ENCODE results near the gene PPIC.
A peak's percentile ranks its signal among the peaks of the same experiment; 100 is the strongest.

Gene PPIC

GRCh38 chr5:123046222-123046621, 9.7 kb upstream of the PPIC start:
- Histone ChIP-seq H3K36me3 (ENCODE audit: control insufficient read depth, insufficient read depth, low read length) (no peaks in the 10 kb centered on the region), H3K9ac (ENCODE audit: low read depth, low read length) (no peak overlapping the region), H3K4me1 (ENCODE audit: control insufficient read depth, insufficient read depth, low read length) (no peaks in the 10 kb centered on the region), H3K4me3 (ENCODE audit: low read depth, low read length) (no peak overlapping the region), H3K9me3 (ENCODE audit: control insufficient read depth, insufficient read depth, low read length) (no peaks in the 10 kb centered on the region), H3K27me3 (ENCODE audit: control insufficient read depth, insufficient read depth, low read length) (no peaks in the 10 kb centered on the region)

- Histone ChIP-seq H3K36me3 (ENCODE audit: control insufficient read depth, insufficient read depth, low read length) (no peaks in the 10 kb centered on the region), H3K9ac (ENCODE audit: low read depth, low read length) (no peak overlapping the region), H3K4me1 (ENCODE audit: control insufficient read depth, insufficient read depth, low read length) (no peaks in the 10 kb centered on the region), H3K27me3 (ENCODE audit: control insufficient read depth, insufficient read depth, low read length) (no peaks in the 10 kb centered on the region), H3K4me3 (ENCODE audit: low read depth, low read length) (no peak overlapping the region), H3K9me3 (ENCODE audit: control insufficient read depth, insufficient read depth, low read length) (no peaks in the 10 kb centered on the region)
Observed at GRCh38 chr5:123044926-123045617, 8.5 kb upstream of the PPIC start.

- no peak overlapping the region for H3K9ac ChIP-seq (ENCODE audit: low read depth, low read length)
- peaks cover 8% of the 10 kb centered on the region for H3K4me1 ChIP-seq (ENCODE audit: control insufficient read depth, insufficient read depth, low read length)
- no peaks in the 10 kb centered on the region for H3K9me3 ChIP-seq (ENCODE audit: control insufficient read depth, insufficient read depth, low read length)
- no peak overlapping the region for H3K4me3 ChIP-seq (ENCODE audit: low read depth, low read length)
- H3K36me3 ChIP-seq (ENCODE audit: control insufficient read depth, insufficient read depth, low read length): no peaks in the 10 kb centered on the region
- H3K27me3 ChIP-seq (ENCODE audit: control insufficient read depth, insufficient read depth, low read length): peaks cover 25% of the 10 kb centered on the region
Observed at GRCh38 chr5:123039673-123040072, 3.1 kb upstream of the PPIC start.

- H3K9me3 ChIP-seq (ENCODE audit: control insufficient read depth, insufficient read depth, low read length): no peaks in the 10 kb centered on the region
- peak overlapping the region; percentile 62 for H3K4me3 ChIP-seq (ENCODE audit: low read depth, low read length)
- H3K36me3 ChIP-seq (ENCODE audit: control insufficient read depth, insufficient read depth, low read length): no peaks in the 10 kb centered on the region
- H3K9ac ChIP-seq (ENCODE audit: low read depth, low read length): peak overlapping the region; percentile 51
- H3K4me1 ChIP-seq (ENCODE audit: control insufficient read depth, insufficient read depth, low read length): peaks cover 8% of the 10 kb centered on the region
- peaks cover 37% of the 10 kb centered on the region for H3K27me3 ChIP-seq (ENCODE audit: control insufficient read depth, insufficient read depth, low read length)
Observed at GRCh38 chr5:123037104-123037418, 536 bp upstream of the PPIC start.

GRCh38 chr5:123035918-123036390, 571 bp downstream of the PPIC start:
- Histone ChIP-seq H3K9ac (ENCODE audit: low read depth, low read length) (no peak overlapping the region), H3K27me3 (ENCODE audit: control insufficient read depth, insufficient read depth, low read length) (peaks cover 37% of the 10 kb centered on the region), H3K36me3 (ENCODE audit: control insufficient read depth, insufficient read depth, low read length) (no peaks in the 10 kb centered on the region), H3K4me3 (ENCODE audit: low read depth, low read length) (peak overlapping the region; percentile 62), H3K4me1 (ENCODE audit: control insufficient read depth, insufficient read depth, low read length) (peaks cover 15% of the 10 kb centered on the region), H3K9me3 (ENCODE audit: control insufficient read depth, insufficient read depth, low read length) (no peaks in the 10 kb centered on the region)

- H3K36me3 ChIP-seq (ENCODE audit: control insufficient read depth, insufficient read depth, low read length): no peaks in the 10 kb centered on the region
- no peak overlapping the region for H3K9ac ChIP-seq (ENCODE audit: low read depth, low read length)
- H3K27me3 ChIP-seq (ENCODE audit: control insufficient read depth, insufficient read depth, low read length): peaks cover 37% of the 10 kb centered on the region
- H3K4me3 ChIP-seq (ENCODE audit: low read depth, low read length): peak overlapping the region; percentile 62
- no peaks in the 10 kb centered on the region for H3K9me3 ChIP-seq (ENCODE audit: control insufficient read depth, insufficient read depth, low read length)
- peaks cover 15% of the 10 kb centered on the region for H3K4me1 ChIP-seq (ENCODE audit: control insufficient read depth, insufficient read depth, low read length)
Observed at GRCh38 chr5:123035360-123035917, 1.1 kb downstream of the PPIC start.

GRCh38 chr5:123033157-123033671, 3.3 kb downstream of the PPIC start:
- peaks cover 15% of the 10 kb centered on the region for H3K4me1 ChIP-seq (ENCODE audit: control insufficient read depth, insufficient read depth, low read length)
- H3K4me3 ChIP-seq (ENCODE audit: low read depth, low read length): no peak overlapping the region
- H3K9me3 ChIP-seq (ENCODE audit: control insufficient read depth, insufficient read depth, low read length): no peaks in the 10 kb centered on the region
- H3K36me3 ChIP-seq (ENCODE audit: control insufficient read depth, insufficient read depth, low read length): no peaks in the 10 kb centered on the region
- H3K9ac ChIP-seq (ENCODE audit: low read depth, low read length): no peak overlapping the region
- H3K27me3 ChIP-seq (ENCODE audit: control insufficient read depth, insufficient read depth, low read length): peaks cover 24% of the 10 kb centered on the region

GRCh38 chr5:123028222-123028621, 8.3 kb downstream of the PPIC start:
- Histone ChIP-seq H3K9me3 (ENCODE audit: control insufficient read depth, insufficient read depth, low read length) (no peaks in the 10 kb centered on the region), H3K4me3 (ENCODE audit: low read depth, low read length) (no peak overlapping the region), H3K36me3 (ENCODE audit: control insufficient read depth, insufficient read depth, low read length) (no peaks in the 10 kb centered on the region), H3K27me3 (ENCODE audit: control insufficient read depth, insufficient read depth, low read length) (no peaks in the 10 kb centered on the region), H3K4me1 (ENCODE audit: control insufficient read depth, insufficient read depth, low read length) (peaks cover 6% of the 10 kb centered on the region), H3K9ac (ENCODE audit: low read depth, low read length) (no peak overlapping the region)

GRCh38 chr5:123014689-123015088, 21.8 kb downstream of the PPIC start:
- no peaks in the 10 kb centered on the region for H3K36me3 ChIP-seq (ENCODE audit: control insufficient read depth, insufficient read depth, low read length)
- H3K4me3 ChIP-seq (ENCODE audit: low read depth, low read length): no peak overlapping the region
- H3K27me3 ChIP-seq (ENCODE audit: control insufficient read depth, insufficient read depth, low read length): no peaks in the 10 kb centered on the region
- no peaks in the 10 kb centered on the region for H3K9me3 ChIP-seq (ENCODE audit: control insufficient read depth, insufficient read depth, low read length)
- no peak overlapping the region for H3K9ac ChIP-seq (ENCODE audit: low read depth, low read length)
- H3K4me1 ChIP-seq (ENCODE audit: control insufficient read depth, insufficient read depth, low read length): no peaks in the 10 kb centered on the region

GRCh38 chr5:123012321-123012720, 24.2 kb downstream of the PPIC start:
- H3K27me3 ChIP-seq (ENCODE audit: control insufficient read depth, insufficient read depth, low read length): no peaks in the 10 kb centered on the region
- H3K9me3 ChIP-seq (ENCODE audit: control insufficient read depth, insufficient read depth, low read length): no peaks in the 10 kb centered on the region
- no peak overlapping the region for H3K9ac ChIP-seq (ENCODE audit: low read depth, low read length)
- H3K4me3 ChIP-seq (ENCODE audit: low read depth, low read length): no peak overlapping the region
- no peaks in the 10 kb centered on the region for H3K4me1 ChIP-seq (ENCODE audit: control insufficient read depth, insufficient read depth, low read length)
- no peaks in the 10 kb centered on the region for H3K36me3 ChIP-seq (ENCODE audit: control insufficient read depth, insufficient read depth, low read length)

- H3K36me3 ChIP-seq (ENCODE audit: control insufficient read depth, insufficient read depth, low read length): no peaks in the 10 kb centered on the region
- H3K4me1 ChIP-seq (ENCODE audit: control insufficient read depth, insufficient read depth, low read length): no peaks in the 10 kb centered on the region
- H3K4me3 ChIP-seq (ENCODE audit: low read depth, low read length): no peak overlapping the region
- no peaks in the 10 kb centered on the region for H3K27me3 ChIP-seq (ENCODE audit: control insufficient read depth, insufficient read depth, low read length)
- H3K9me3 ChIP-seq (ENCODE audit: control insufficient read depth, insufficient read depth, low read length): no peaks in the 10 kb centered on the region
- no peak overlapping the region for H3K9ac ChIP-seq (ENCODE audit: low read depth, low read length)
Observed at GRCh38 chr5:123007754-123008153, 28.8 kb downstream of the PPIC start.

GRCh38 chr5:123007182-123007581, 29.3 kb downstream of the PPIC start:
- no peaks in the 10 kb centered on the region for H3K36me3 ChIP-seq (ENCODE audit: control insufficient read depth, insufficient read depth, low read length)
- no peaks in the 10 kb centered on the region for H3K9me3 ChIP-seq (ENCODE audit: control insufficient read depth, insufficient read depth, low read length)
- no peak overlapping the region for H3K4me3 ChIP-seq (ENCODE audit: low read depth, low read length)
- no peaks in the 10 kb centered on the region for H3K27me3 ChIP-seq (ENCODE audit: control insufficient read depth, insufficient read depth, low read length)
- no peaks in the 10 kb centered on the region for H3K4me1 ChIP-seq (ENCODE audit: control insufficient read depth, insufficient read depth, low read length)
- H3K9ac ChIP-seq (ENCODE audit: low read depth, low read length): no peak overlapping the region
